Suprapubic skin (tissue), 4 donors: ENCODE results near the gene SARM1. TPM values are rescaled to one million over a fixed set of nuclear protein-coding genes. Genes with fewer than 3 reads are reported as not detected.

Experiments used
- DNase-seq, 2 donors: peaks; one replicate each; pipeline ENCODE4 v3.0.0-alpha.2; 2019; ENCODE audit warnings: low spot score in 2 of 2
- H3K27ac ChIP-seq: fragments of 200-600 bp; sonication (generic); one replicate; pipeline ENCODE4 v1.5.1; 2019
- H3K27me3 ChIP-seq: fragments of 200-600 bp; sonication (generic); one replicate; pipeline ENCODE4 v1.5.1; 2019
- H3K36me3 ChIP-seq: fragments of 200-600 bp; sonication (generic); one replicate; pipeline ENCODE4 v1.5.1; 2019
- H3K4me1 ChIP-seq: fragments of 200-600 bp; sonication (generic); one replicate; pipeline ENCODE4 v1.5.1; 2019
- H3K4me3 ChIP-seq: fragments of 200-600 bp; sonication (generic); one replicate; pipeline ENCODE4 v1.5.1; 2019; ENCODE audit warnings: mild to moderate bottlenecking
- H3K9me3 ChIP-seq: fragments of 200-600 bp; sonication (generic); one replicate; pipeline ENCODE4 v1.5.1; 2019
- CTCF ChIP-seq, 2 donors: fragments of 200-600 bp in 1 of 2; fragments of 450-650 bp in 1 of 2; sonication (generic) in 1 of 2; IDR thresholded peaks; one replicate each; pipeline ENCODE4 v1.5.1; 2016 to 2019; ENCODE audit warnings: antibody characterized with exemption in 2 of 2, mild to moderate bottlenecking in 1 of 2, moderate library complexity in 1 of 2
- EP300 ChIP-seq: sonication (generic); formaldehyde crosslinking; IDR thresholded peaks from one replicate; pipeline ENCODE4 v1.6.1; 2017; ENCODE audit warnings: antibody characterized with exemption
- POLR2A ChIP-seq, 2 donors: fragments of 450-650 bp; IDR thresholded peaks; one replicate each; pipeline ENCODE4 v1.6.1; 2017; ENCODE audit warnings: antibody characterized with exemption in 2 of 2, mild to moderate bottlenecking in 2 of 2, moderate library complexity in 2 of 2
- POLR2AphosphoS5 ChIP-seq, 3 donors: sonication (generic); formaldehyde crosslinking; IDR thresholded peaks; one replicate each; pipeline ENCODE4 v1.6.1; 2017; ENCODE audit warnings: antibody characterized with exemption in 3 of 3
- WGBS: methylation state at CpG from one replicate; pipeline ENCODE4 v1.1.5; 2018; 5-methylcytosine and 5-hydroxymethylcytosine counted together
- total RNA-seq, 4 donors: library from RNA; depleted of rRNA; stranded (reverse); fragments of >200 nt; gene quantifications; one replicate each; pipeline ENCODE4 v1.1.0, GENCODE V29; 2016

Gene SARM1
- total RNA-seq, 4 donors from 2014 or later = 4.0 to 17.7 (median 11.6) TPM

- no peaks in the 10 kb centered on the region for H3K27me3 ChIP-seq
- no peak for DNase-seq
- TF ChIP-seq POLR2AphosphoS5 (IDR thresholded peaks at IDR 0.05) (no peak), EP300 (no peak), POLR2A (IDR thresholded peaks at IDR 0.05) (no peak), CTCF (IDR thresholded peaks at IDR 0.05) (no peak)
- H3K36me3 ChIP-seq = peaks cover 100% of the 10 kb centered on the region
- 70% methylated on average over 11 of the region's 13 CpGs for WGBS
- H3K9me3 ChIP-seq = no peaks in the 10 kb centered on the region
- no peak overlapping the region for H3K27ac ChIP-seq
- H3K4me1 ChIP-seq = peaks cover 11% of the 10 kb centered on the region
- H3K4me3 ChIP-seq = no peak overlapping the region
Measured at GRCh38 chr17:28345419-28346198, 25.9 kb upstream of the SARM1 start.

GRCh38 chr17:28346199-28346580, 25.3 kb upstream of the SARM1 start:
- H3K27me3 ChIP-seq = no peaks in the 10 kb centered on the region
- no peak overlapping the region for H3K4me3 ChIP-seq
- peaks cover 100% of the 10 kb centered on the region for H3K36me3 ChIP-seq
- WGBS = 91% methylated on average over 2 of the region's 2 CpGs
- no peaks in the 10 kb centered on the region for H3K9me3 ChIP-seq
- TF ChIP-seq POLR2A (IDR thresholded peaks at IDR 0.05) (no peak), CTCF (IDR thresholded peaks at IDR 0.05) (no peak), POLR2AphosphoS5 (IDR thresholded peaks at IDR 0.05) (no peak), EP300 (no peak)
- H3K4me1 ChIP-seq = peaks cover 11% of the 10 kb centered on the region
- H3K27ac ChIP-seq = no peak overlapping the region
- no peak for DNase-seq

- DNase-seq = no peak
- Histone ChIP-seq H3K27ac (no peak overlapping the region), H3K36me3 (peaks cover 100% of the 10 kb centered on the region), H3K9me3 (no peaks in the 10 kb centered on the region), H3K27me3 (no peaks in the 10 kb centered on the region), H3K4me1 (peaks cover 11% of the 10 kb centered on the region), H3K4me3 (no peak overlapping the region)
- WGBS = 68% methylated on average over 7 of the region's 7 CpGs
- no peak for TF ChIP-seq EP300
- no peak for TF ChIP-seq POLR2A (IDR thresholded peaks at IDR 0.05)
- TF ChIP-seq POLR2AphosphoS5 (IDR thresholded peaks at IDR 0.05) = no peak
- TF ChIP-seq CTCF (IDR thresholded peaks at IDR 0.05) = no peak
Measured at GRCh38 chr17:28346746-28347246, 24.7 kb upstream of the SARM1 start.

GRCh38 chr17:28347261-28347891, 24.1 kb upstream of the SARM1 start:
- H3K27ac ChIP-seq = peak overlapping the region; percentile 6
- no peaks in the 10 kb centered on the region for H3K27me3 ChIP-seq
- DNase-seq = no peak
- WGBS = 76% methylated on average over 7 of the region's 8 CpGs
- no peak overlapping the region for H3K4me3 ChIP-seq
- no peaks in the 10 kb centered on the region for H3K9me3 ChIP-seq
- H3K4me1 ChIP-seq = peaks cover 11% of the 10 kb centered on the region
- H3K36me3 ChIP-seq = peaks cover 100% of the 10 kb centered on the region
- TF ChIP-seq POLR2A (IDR thresholded peaks at IDR 0.05) (no peak), EP300 (no peak), POLR2AphosphoS5 (IDR thresholded peaks at IDR 0.05) (no peak), CTCF (IDR thresholded peaks at IDR 0.05) (no peak)

DNA sequence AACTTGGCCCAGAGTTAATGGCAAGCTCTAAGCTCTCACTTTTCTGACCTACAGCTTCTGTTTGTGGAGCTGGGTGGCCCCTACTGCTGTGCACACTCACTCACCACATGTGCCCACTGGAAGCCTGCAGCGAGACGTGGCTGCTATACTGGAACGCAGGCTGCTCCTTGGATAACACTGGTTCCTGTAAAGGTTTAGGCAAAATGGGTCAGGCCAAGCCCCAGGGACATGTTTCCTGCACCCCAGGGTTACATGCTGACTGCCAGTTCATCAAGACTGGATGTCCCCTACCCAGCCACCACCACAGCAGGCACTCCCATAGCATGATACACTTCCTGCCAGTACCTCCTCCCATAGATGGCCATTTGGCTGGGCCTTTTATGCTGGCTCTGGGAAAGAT, 22.5 kb upstream of the SARM1 start:
- H3K27ac ChIP-seq = no peak overlapping the region
- 40% methylated on average over 2 of the region's 3 CpGs for WGBS
- TF ChIP-seq POLR2AphosphoS5 (IDR thresholded peaks at IDR 0.05) = no peak
- no peak for TF ChIP-seq CTCF (IDR thresholded peaks at IDR 0.05)
- H3K4me1 ChIP-seq = peaks cover 11% of the 10 kb centered on the region
- no peaks in the 10 kb centered on the region for H3K9me3 ChIP-seq
- H3K27me3 ChIP-seq = no peaks in the 10 kb centered on the region
- no peak overlapping the region for H3K4me3 ChIP-seq
- peaks cover 99% of the 10 kb centered on the region for H3K36me3 ChIP-seq
- DNase-seq = no peak
